OCI-LY3 (cell line): ENCODE results near the gene MRPL57.

ENCODE experiments used
- H2AFZ ChIP-seq: fragments of 200-600, 300-600 bp; shearing (Covaris generic); 2 replicates; pipeline ENCODE4 v1.6.0; 2014; ENCODE audit warnings: antibody characterized with exemption, low read depth, low read length
- H3K27ac ChIP-seq: fragments of 200-600, 300-600 bp; sonication (generic); 2 replicates; pipeline ENCODE4 v1.5.1; 2014; ENCODE audit warnings: mild to moderate bottlenecking, low read length, moderate library complexity, mixed read lengths
- H3K27me3 ChIP-seq: fragments of 200-600, 300-600 bp; sonication (generic); 2 replicates; pipeline ENCODE4 v1.6.1; 2014; ENCODE audit warnings: low read depth, low read length, mixed read lengths
- H3K36me3 ChIP-seq: fragments of 200-600, 300-600 bp; sonication (generic); replicated peaks from 2 replicates; pipeline ENCODE3; 2014; ENCODE audit warnings: low read depth, low read length, mixed read lengths
- H3K4me1 ChIP-seq: fragments of 300-600, 200-600 bp; sonication (generic); 2 replicates; pipeline ENCODE4 v1.6.1; 2014; ENCODE audit warnings: low read length, mixed read lengths
- H3K4me2 ChIP-seq: fragments of 200-600, 300-600 bp; sonication (generic); 2 replicates; pipeline ENCODE4 v1.6.1; 2014; ENCODE audit warnings: low read length, mixed read lengths
- H3K4me3 ChIP-seq: fragments of 300-600, 200-600 bp; sonication (generic); 2 replicates; pipeline ENCODE4 v1.5.1; 2014; ENCODE audit warnings: antibody characterized with exemption, mild to moderate bottlenecking, low read length, moderate library complexity
- H3K79me2 ChIP-seq: fragments of 300-600, 200-600 bp; shearing (Covaris generic); 2 replicates; pipeline ENCODE4 v1.6.1; 2014; ENCODE audit warnings: mild to moderate bottlenecking, low read length, mixed read lengths
- H3K9ac ChIP-seq: fragments of 300-600, 200-600 bp; shearing (Covaris generic); 2 replicates; pipeline ENCODE4 v1.6.0; 2014; ENCODE audit warnings: mild to moderate bottlenecking, low read length, moderate library complexity
- H3K9me3 ChIP-seq: fragments of 200-600, 300-600 bp; shearing (Covaris generic); 2 replicates; pipeline ENCODE4 v1.6.1; 2014; ENCODE audit warnings: low read length, mixed read lengths; ENCODE audit not compliant: insufficient read depth
- H4K20me1 ChIP-seq: fragments of 200-600, 300-600 bp; sonication (generic); 2 replicates; pipeline ENCODE4 v1.6.1; 2016; ENCODE audit warnings: low read length, mixed read lengths; ENCODE audit not compliant: insufficient read depth
- CTCF ChIP-seq: fragments of 200-600, 300-600 bp; sonication (generic); IDR thresholded peaks from 2 replicates; pipeline ENCODE4 v1.5.1; 2014; ENCODE audit warnings: antibody characterized with exemption, low read length, low read depth
- EZH2phosphoT487 ChIP-seq: fragments of 200-600 bp; shearing (Covaris generic); IDR thresholded peaks from 2 replicates; pipeline ENCODE4 v1.6.1; 2018; ENCODE audit warnings: antibody characterized with exemption, mixed run types, low read depth

The MRPL57 gene

DNA sequence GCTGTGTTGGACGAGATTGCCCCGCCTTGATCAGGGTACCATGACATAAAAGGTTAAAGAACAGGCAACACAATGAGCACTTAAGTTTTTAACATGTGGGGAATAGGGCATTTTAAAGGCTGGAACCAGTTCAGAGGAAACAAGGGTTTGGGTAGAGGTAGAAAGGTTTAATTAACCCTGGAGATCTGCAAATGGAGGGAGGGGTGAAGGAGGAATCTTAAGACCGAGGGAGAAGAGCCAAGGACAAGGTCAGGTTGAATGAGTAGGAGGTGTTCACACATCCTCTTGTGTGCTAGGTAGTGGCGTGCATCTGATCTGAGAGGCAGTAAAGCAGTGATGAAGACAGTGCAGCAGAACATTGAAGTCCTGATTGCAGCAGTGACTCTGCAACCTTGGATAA lies 28.6 kb upstream of the MRPL57 start:
- Histone ChIP-seq H3K36me3 (peaks cover 39% of the 10 kb centered on the region), H3K27ac (no peak overlapping the region), H3K4me3 (no peak overlapping the region), H3K79me2 (peaks cover 37% of the 10 kb centered on the region), H3K9me3 (no peaks in the 10 kb centered on the region), H3K4me1 (peaks cover 1% of the 10 kb centered on the region; the same call in 1 of the 2 replicates), H4K20me1 (peaks cover 20% of the 10 kb centered on the region), H3K9ac (no peak overlapping the region), H3K4me2 (no peak overlapping the region), H3K27me3 (no peaks in the 10 kb centered on the region), H2AFZ (no peak overlapping the region)
- TF ChIP-seq CTCF (no peak), EZH2phosphoT487 (no peak)

DNA sequence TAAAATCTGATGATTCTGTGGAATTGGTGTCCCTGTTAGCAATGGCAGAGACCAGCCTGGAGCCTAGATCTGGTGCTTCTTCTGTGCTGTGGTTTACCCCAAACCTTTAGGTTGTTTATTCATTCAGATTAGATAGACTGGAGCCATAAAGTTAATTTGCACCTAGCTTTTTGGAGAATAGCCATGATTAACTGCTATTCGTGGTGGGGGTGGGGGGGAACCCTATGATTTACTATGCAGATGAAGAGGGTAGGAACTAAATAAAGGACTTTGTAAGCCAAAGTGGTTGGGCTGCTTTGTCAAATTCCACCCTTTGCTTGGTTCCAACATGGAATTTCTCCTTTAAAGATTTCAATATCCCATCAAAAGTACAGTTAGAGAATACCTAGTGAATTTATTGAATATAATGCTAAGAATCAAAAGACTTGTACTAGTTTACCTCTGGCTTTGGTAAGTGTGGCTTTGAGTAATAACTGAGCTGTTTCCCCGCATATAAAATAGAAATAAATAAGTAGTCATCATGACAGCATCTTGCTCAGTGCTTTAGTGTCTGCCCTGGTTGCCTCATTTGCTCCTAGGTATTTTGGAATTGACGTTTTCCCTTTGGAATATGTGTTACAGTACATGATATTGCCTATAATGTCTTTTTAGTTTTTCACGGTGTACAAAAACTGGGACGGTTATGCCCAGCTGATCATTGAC lies 27.8 kb upstream of the MRPL57 start:
- Histone ChIP-seq H3K27me3 (no peaks in the 10 kb centered on the region), H3K79me2 (peaks cover 28% of the 10 kb centered on the region), H3K9me3 (no peaks in the 10 kb centered on the region), H3K27ac (no peak overlapping the region), H2AFZ (no peak overlapping the region), H3K36me3 (peaks cover 30% of the 10 kb centered on the region), H3K9ac (no peak overlapping the region), H3K4me3 (no peak overlapping the region), H3K4me1 (no peaks in the 10 kb centered on the region), H3K4me2 (no peak overlapping the region), H4K20me1 (peaks cover 11% of the 10 kb centered on the region; the same call in 1 of the 2 replicates)
- TF ChIP-seq CTCF (no peak), EZH2phosphoT487 (no peak)

GRCh38 chr13:21149568-21149967 lies 26.9 kb upstream of the MRPL57 start:
- Histone ChIP-seq H4K20me1 (peaks cover 7% of the 10 kb centered on the region; the same call in 1 of the 2 replicates), H3K36me3 (peaks cover 33% of the 10 kb centered on the region), H3K9ac (no peak overlapping the region), H3K79me2 (peaks cover 19% of the 10 kb centered on the region), H3K27me3 (no peaks in the 10 kb centered on the region), H3K4me3 (no peak overlapping the region), H3K27ac (no peak overlapping the region), H2AFZ (no peak overlapping the region), H3K9me3 (no peaks in the 10 kb centered on the region), H3K4me1 (no peaks in the 10 kb centered on the region), H3K4me2 (no peak overlapping the region)
- TF ChIP-seq EZH2phosphoT487 = no peak
- TF ChIP-seq CTCF = no peak

DNA sequence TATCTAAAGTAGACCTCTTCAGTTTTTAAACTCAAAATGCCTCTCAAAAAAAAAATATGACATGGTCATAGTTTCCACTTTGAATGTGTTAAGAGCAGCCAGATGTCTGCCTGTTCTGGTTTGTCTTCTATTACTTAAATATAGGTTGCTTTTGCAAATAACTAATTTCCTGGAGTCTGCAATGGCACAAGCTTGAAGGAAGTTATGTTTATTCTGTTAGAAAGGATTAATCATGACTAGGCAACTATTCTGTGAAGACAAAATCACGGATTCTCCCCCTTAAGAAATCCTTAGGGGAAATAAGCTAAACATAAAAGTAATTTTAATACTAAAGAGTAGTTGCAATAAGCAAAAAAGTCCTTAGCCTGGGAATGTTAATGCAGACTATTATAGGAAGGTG lies 26.4 kb upstream of the MRPL57 start:
- Histone ChIP-seq H3K4me2 (no peak overlapping the region), H3K4me1 (no peaks in the 10 kb centered on the region), H4K20me1 (0 out of 2 replicates have a peak, but pooled peaks cover 4% of the 10 kb centered on the region), H2AFZ (no peak overlapping the region), H3K27ac (no peak overlapping the region), H3K4me3 (no peak overlapping the region), H3K79me2 (peaks cover 15% of the 10 kb centered on the region), H3K9ac (no peak overlapping the region), H3K27me3 (no peaks in the 10 kb centered on the region), H3K36me3 (peaks cover 36% of the 10 kb centered on the region), H3K9me3 (no peaks in the 10 kb centered on the region)
- TF ChIP-seq EZH2phosphoT487 (no peak), CTCF (no peak)
